Karpas-422 (cell line): ENCODE data around the gene TOX4. TPM values are rescaled to one million over a fixed set of nuclear protein-coding genes. Genes with fewer than 3 reads are reported as not detected.
"Not testable (repeated sequence)": the region's sequence is repeated elsewhere in the genome, so short reads cannot be mapped to it uniquely, and the experiment has no call there.

Experiments used
- DNase-seq: peaks from one replicate; pipeline ENCODE4 v3.0.0-alpha.2; 2015
- H2AFZ ChIP-seq: fragments of 200-600 bp; sonication (generic); 2 replicates; pipeline ENCODE4 v1.6.1; 2014; ENCODE audit warnings: antibody characterized with exemption, low read length, mixed read lengths
- H3K27ac ChIP-seq: fragments of 200-600 bp; sonication (generic); 2 replicates; pipeline ENCODE4 v1.5.1; 2014; ENCODE audit warnings: mild to moderate bottlenecking, low read length, moderate library complexity
- H3K27me3 ChIP-seq: fragments of 200-600 bp; sonication (generic); 2 replicates; pipeline ENCODE4 v1.6.1; 2014; ENCODE audit warnings: low read length, mixed read lengths
- H3K36me3 ChIP-seq: fragments of 200-600 bp; sonication (generic); 2 replicates; pipeline ENCODE4 v1.6.1; 2014; ENCODE audit warnings: low read length, mixed read lengths; ENCODE audit not compliant: insufficient read depth
- H3K4me1 ChIP-seq: fragments of 200-600 bp; sonication (generic); 2 replicates; pipeline ENCODE4 v1.6.1; 2014; ENCODE audit warnings: mild to moderate bottlenecking, low read length, mixed read lengths
- H3K4me2 ChIP-seq: fragments of 200-600 bp; sonication (generic); 2 replicates; pipeline ENCODE4 v1.6.1; 2014; ENCODE audit warnings: low read length, low read depth, mild to moderate bottlenecking; ENCODE audit not compliant: poor library complexity, severe bottlenecking
- H3K4me3 ChIP-seq: fragments of 200-600 bp; sonication (generic); 2 replicates; pipeline ENCODE4 v1.5.1; 2014; ENCODE audit warnings: mild to moderate bottlenecking, antibody characterized with exemption, low read length, mixed read lengths
- H3K79me2 ChIP-seq: fragments of 200-600 bp; sonication (generic); 2 replicates; pipeline ENCODE4 v1.6.1; 2014; ENCODE audit warnings: mild to moderate bottlenecking, low read length, mixed read lengths
- H3K9ac ChIP-seq: fragments of 200-600 bp; sonication (generic); 2 replicates; pipeline ENCODE4 v1.6.0; 2014; ENCODE audit warnings: low read length
- H3K9me2 ChIP-seq: fragments of 200-600 bp; sonication (generic), shearing (Covaris generic); replicated peaks from 2 replicates; pipeline ENCODE4 v1.6.0; 2014; ENCODE audit warnings: mild to moderate bottlenecking, low read length, moderate library complexity; ENCODE audit not compliant: insufficient read depth
- H3K9me3 ChIP-seq: fragments of 300-700, 200-600 bp; sonication (generic); 2 replicates; pipeline ENCODE4 v1.6.1; 2014; ENCODE audit warnings: low read length, mixed read lengths
- H4K20me1 ChIP-seq: fragments of 200-600 bp; sonication (generic); 2 replicates; pipeline ENCODE4 v1.6.1; 2014; ENCODE audit warnings: mild to moderate bottlenecking, antibody characterized with exemption, low read length, low read depth; ENCODE audit not compliant: insufficient read depth
- total RNA-seq: library from RNA; depleted of rRNA; stranded (reverse); fragments of >200 nt; shearing (Covaris generic); gene quantifications from 2 replicates; pipeline ENCODE4 v1.2.3, GENCODE V29; 2014; ENCODE audit warnings: low replicate concordance; rRNA removed

TOX4 gene
- 32.3 and 56.7 TPM in 2 replicates for total RNA-seq

- Histone ChIP-seq H3K9ac (peak within 1 kb of the TSS; percentile 86), H2AFZ (peak within 1 kb of the TSS; percentile 45), H3K4me3 (peak within 1 kb of the TSS; percentile 98), H3K27me3 (no peaks in the 10 kb centered on the region), H4K20me1 (peaks cover 16% of the 10 kb centered on the region; the same call in 1 of the 2 replicates), H3K4me1 (peaks cover 23% of the 10 kb centered on the region), H3K79me2 (peaks cover 78% of the 10 kb centered on the region), H3K36me3 (peaks cover 11% of the 10 kb centered on the region; the same call in 1 of the 2 replicates), H3K9me3 (no peaks in the 10 kb centered on the region), H3K4me2 (peak within 1 kb of the TSS; percentile 94), H3K27ac (peak within 1 kb of the TSS; percentile 13; the same call in 1 of the 2 replicates), H3K9me2 (no peaks in the 10 kb centered on the region)
- DNase-seq, result peak; percentile 100
These were observed at the start of gene TOX4, which contains the start of gene RAB2B for GRCh38 chr14:21476925-21477681. Gene TOX4 (plus strand): TSS chr14:21477195. CDS start chr14:21477279, 84 bp downstream. Gene RAB2B (minus strand): TSS chr14:21476959. CDS start chr14:21476872, 87 bp downstream.

- peaks cover 82% of the 10 kb centered on the region for H3K79me2 ChIP-seq
- no peak overlapping the region for H3K4me3 ChIP-seq
- no peak overlapping the region for H2AFZ ChIP-seq
- no peaks in the 10 kb centered on the region for H3K9me3 ChIP-seq
- no peak overlapping the region for H3K27ac ChIP-seq
- H3K4me2 ChIP-seq, result no peak overlapping the region
- no peaks in the 10 kb centered on the region for H3K27me3 ChIP-seq
- peaks cover 77% of the 10 kb centered on the region for H3K36me3 ChIP-seq
- no peaks in the 10 kb centered on the region for H3K4me1 ChIP-seq
- no peak for DNase-seq
- H3K9me2 ChIP-seq, result no peaks in the 10 kb centered on the region
- peaks cover 17% of the 10 kb centered on the region for H4K20me1 ChIP-seq
- no peak overlapping the region for H3K9ac ChIP-seq
These were observed 48.1 kb upstream of the TOX4 start for GRCh38 chr14:21428930-21429329.

- no peaks in the 10 kb centered on the region for H3K9me3 ChIP-seq
- DNase-seq, result no peak
- H3K4me3 ChIP-seq, result no peak overlapping the region
- H3K4me1 ChIP-seq, result peaks cover 13% of the 10 kb centered on the region
- H2AFZ ChIP-seq, result no peak overlapping the region
- H3K9ac ChIP-seq, result no peak overlapping the region
- H3K27ac ChIP-seq, result no peak overlapping the region
- peaks cover 17% of the 10 kb centered on the region for H4K20me1 ChIP-seq
- peaks cover 94% of the 10 kb centered on the region for H3K79me2 ChIP-seq
- H3K4me2 ChIP-seq, result no peak overlapping the region
- H3K36me3 ChIP-seq, result peaks cover 64% of the 10 kb centered on the region
- H3K27me3 ChIP-seq, result no peaks in the 10 kb centered on the region
- H3K9me2 ChIP-seq, result no peaks in the 10 kb centered on the region
These were observed 45.9 kb upstream of the TOX4 start for GRCh38 chr14:21431126-21431525.

- no peak overlapping the region for H2AFZ ChIP-seq
- peak; percentile 74 for DNase-seq
- no peaks in the 10 kb centered on the region for H3K27me3 ChIP-seq
- peak overlapping the region; percentile 29; the same call in 1 of the 2 replicates for H3K27ac ChIP-seq
- H3K4me3 ChIP-seq, result peak overlapping the region; percentile 75
- peak overlapping the region; percentile 79 for H3K4me2 ChIP-seq
- peaks cover 16% of the 10 kb centered on the region; the same call in 1 of the 2 replicates for H3K36me3 ChIP-seq
- H3K9me3 ChIP-seq, result no peaks in the 10 kb centered on the region
- H3K9ac ChIP-seq, result peak overlapping the region; percentile 76
- H4K20me1 ChIP-seq, result peaks cover 5% of the 10 kb centered on the region
- H3K79me2 ChIP-seq, result peaks cover 94% of the 10 kb centered on the region
- peaks cover 24% of the 10 kb centered on the region for H3K4me1 ChIP-seq
- H3K9me2 ChIP-seq, result no peaks in the 10 kb centered on the region
These were observed 40.4 kb upstream of the TOX4 start for GRCh38 chr14:21436567-21437062.

GRCh38 chr14:21437063-21437901 lies 39.7 kb upstream of the TOX4 start:
- Histone ChIP-seq H3K4me3 (peak overlapping the region; percentile 75), H3K4me2 (peak overlapping the region; percentile 79), H3K27me3 (no peaks in the 10 kb centered on the region), H3K9me2 (no peaks in the 10 kb centered on the region), H3K79me2 (peaks cover 94% of the 10 kb centered on the region), H3K36me3 (peaks cover 13% of the 10 kb centered on the region; the same call in 1 of the 2 replicates), H3K4me1 (peaks cover 24% of the 10 kb centered on the region), H3K9me3 (no peaks in the 10 kb centered on the region), H4K20me1 (peaks cover 3% of the 10 kb centered on the region; the same call in 1 of the 2 replicates), H3K9ac (peak overlapping the region; percentile 76), H2AFZ (0 out of 2 replicates have a peak overlapping the region, but pooled peaks have one; percentile 3), H3K27ac (peak overlapping the region; percentile 68)
- peak; percentile 100 for DNase-seq

- no peaks in the 10 kb centered on the region for H3K9me3 ChIP-seq
- no peaks in the 10 kb centered on the region for H3K27me3 ChIP-seq
- H3K4me2 ChIP-seq, result no peak overlapping the region
- no peaks in the 10 kb centered on the region; the same call in 1 of the 2 replicates for H3K36me3 ChIP-seq
- H3K79me2 ChIP-seq, result peaks cover 94% of the 10 kb centered on the region
- no peaks in the 10 kb centered on the region for H3K9me2 ChIP-seq
- no peak overlapping the region for H2AFZ ChIP-seq
- H3K27ac ChIP-seq, result no peak overlapping the region
- DNase-seq, result no peak
- peaks cover 3% of the 10 kb centered on the region; the same call in 1 of the 2 replicates for H4K20me1 ChIP-seq
- H3K4me3 ChIP-seq, result no peak overlapping the region
- peaks cover 14% of the 10 kb centered on the region for H3K4me1 ChIP-seq
- no peak overlapping the region for H3K9ac ChIP-seq
These were observed 36.1 kb upstream of the TOX4 start for GRCh38 chr14:21440859-21441258.

- not testable (repeated sequence) for H3K27ac ChIP-seq, H2AFZ ChIP-seq, H3K27me3 ChIP-seq, H4K20me1 ChIP-seq, H3K4me2 ChIP-seq, H3K4me1 ChIP-seq, DNase-seq, H3K36me3 ChIP-seq, H3K9me3 ChIP-seq, H3K4me3 ChIP-seq, H3K9me2 ChIP-seq, H3K9ac ChIP-seq
- H3K79me2 ChIP-seq, result peaks cover 96% of the 10 kb centered on the region
These were observed 34.3 kb upstream of the TOX4 start for GRCh38 chr14:21442657-21443056.
